ENCODE results near the gene RANBP3. TPM values are rescaled to one million over a fixed set of nuclear protein-coding genes. Genes with fewer than 3 reads are reported as not detected.

The RANBP3 gene
- total and polyA plus RNA-seq, 8 donors: 64.6 to 91.9 (median 77.1) TPM

DNA sequence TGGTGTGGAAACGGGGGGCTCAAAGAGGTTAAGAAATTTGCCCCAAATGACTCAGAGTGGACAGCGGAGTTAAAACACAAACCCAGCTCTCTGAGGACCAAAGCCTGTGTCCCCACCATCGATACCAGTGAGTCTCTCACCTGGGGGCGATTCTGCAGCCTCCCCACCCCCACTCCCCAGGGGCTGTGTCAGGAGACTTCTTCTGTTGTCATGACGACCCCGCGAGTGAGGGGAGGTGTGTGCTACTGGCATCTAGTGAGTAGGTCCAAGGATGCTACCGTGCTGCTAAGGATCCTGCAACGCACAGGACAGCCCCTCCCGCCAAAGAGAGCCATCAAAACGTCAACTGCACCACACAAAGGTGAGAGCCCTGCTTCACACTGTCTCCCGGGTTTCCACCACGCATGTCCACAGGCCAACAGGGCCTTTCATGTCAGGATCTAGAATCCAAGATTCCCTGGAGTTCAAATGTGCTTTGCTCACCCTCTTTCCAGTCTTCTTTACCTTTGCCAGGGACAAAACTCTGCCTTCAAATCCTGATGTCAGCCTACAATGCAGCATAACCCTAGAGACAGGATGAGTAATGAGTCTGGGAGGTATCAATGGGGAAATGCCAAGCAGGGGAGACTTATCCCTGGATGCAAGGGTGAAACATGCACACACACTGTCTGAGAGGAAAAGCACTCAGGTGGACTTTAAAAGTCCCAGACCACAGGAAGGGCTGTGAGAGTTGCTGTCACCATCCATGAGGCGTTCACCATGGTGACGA is 3.9 kb downstream of the RANBP3 start:
- Histone ChIP-seq H3K4me1 (peaks cover 28 to 70% of the 10 kb centered on the region in 2 donors), H3K36me3 (peaks cover 0 to 24% of the 10 kb centered on the region in 2 donors), H3K4me3 (no peak overlapping the region), H3K27me3 (no peaks in the 10 kb centered on the region), H3K27ac (no peak overlapping the region), H3K9me3 (no peaks in the 10 kb centered on the region)
- ATAC-seq: no peak
- intact Hi-C loops (cut with DNase I): no loop called here
- TF ChIP-seq, protein P1, sequence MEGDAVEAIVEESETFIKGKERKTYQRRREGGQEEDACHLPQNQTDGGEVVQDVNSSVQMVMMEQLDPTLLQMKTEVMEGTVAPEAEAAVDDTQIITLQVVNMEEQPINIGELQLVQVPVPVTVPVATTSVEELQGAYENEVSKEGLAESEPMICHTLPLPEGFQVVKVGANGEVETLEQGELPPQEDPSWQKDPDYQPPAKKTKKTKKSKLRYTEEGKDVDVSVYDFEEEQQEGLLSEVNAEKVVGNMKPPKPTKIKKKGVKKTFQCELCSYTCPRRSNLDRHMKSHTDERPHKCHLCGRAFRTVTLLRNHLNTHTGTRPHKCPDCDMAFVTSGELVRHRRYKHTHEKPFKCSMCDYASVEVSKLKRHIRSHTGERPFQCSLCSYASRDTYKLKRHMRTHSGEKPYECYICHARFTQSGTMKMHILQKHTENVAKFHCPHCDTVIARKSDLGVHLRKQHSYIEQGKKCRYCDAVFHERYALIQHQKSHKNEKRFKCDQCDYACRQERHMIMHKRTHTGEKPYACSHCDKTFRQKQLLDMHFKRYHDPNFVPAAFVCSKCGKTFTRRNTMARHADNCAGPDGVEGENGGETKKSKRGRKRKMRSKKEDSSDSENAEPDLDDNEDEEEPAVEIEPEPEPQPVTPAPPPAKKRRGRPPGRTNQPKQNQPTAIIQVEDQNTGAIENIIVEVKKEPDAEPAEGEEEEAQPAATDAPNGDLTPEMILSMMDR (IDR thresholded peaks at IDR 0.05): no peak
- no peak for DNase-seq

DNA sequence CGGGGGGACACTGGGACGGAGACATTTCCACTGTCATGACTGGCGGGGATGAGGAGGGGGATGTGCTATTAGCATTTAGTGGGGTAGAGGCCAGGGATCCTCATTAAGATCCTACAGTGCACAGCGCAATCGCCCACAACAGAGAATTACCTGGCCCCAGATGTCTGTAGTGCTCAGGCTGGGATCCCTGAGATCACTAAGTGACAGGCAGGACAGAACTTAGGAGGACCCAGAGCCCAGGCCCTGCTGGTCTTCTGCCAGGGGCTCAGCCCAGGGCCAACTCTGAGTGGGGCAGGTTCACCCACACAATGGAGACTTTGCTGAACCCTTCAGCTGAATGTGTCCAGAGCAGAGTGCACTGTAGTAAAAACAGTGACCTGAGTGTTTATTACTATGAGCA is 4.6 kb downstream of the RANBP3 start:
- TF ChIP-seq, protein P1 (IDR thresholded peaks at IDR 0.05): no peak
- Histone ChIP-seq H3K27ac (no peak overlapping the region), H3K9me3 (no peaks in the 10 kb centered on the region), H3K36me3 (peaks cover 0 to 24% of the 10 kb centered on the region in 2 donors), H3K27me3 (no peaks in the 10 kb centered on the region), H3K4me3 (no peak overlapping the region), H3K4me1 (peaks cover 30 to 70% of the 10 kb centered on the region in 2 donors)
- ATAC-seq (no peak), DNase-seq (no peak)
- intact Hi-C loops (cut with DNase I): no loop called here

DNA sequence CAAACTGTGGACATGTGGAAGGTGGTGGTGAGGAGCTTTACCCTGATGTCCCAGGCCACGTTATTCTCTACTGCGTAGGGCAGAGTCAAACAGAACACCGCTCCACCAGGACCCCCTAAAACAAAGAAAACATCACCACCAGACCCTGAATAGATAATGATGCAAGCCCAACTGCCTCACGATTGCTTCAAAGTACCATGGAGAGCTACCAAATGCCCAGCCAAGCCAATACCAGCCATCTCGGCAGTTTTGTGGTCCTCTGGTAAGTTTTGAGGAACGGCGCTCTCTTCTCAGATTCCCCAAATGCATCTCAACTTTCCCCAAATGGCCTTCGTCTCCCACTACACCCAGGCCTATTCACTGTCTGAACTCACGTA is 5.6 kb downstream of the RANBP3 start:
- Histone ChIP-seq H3K9me3 (no peaks in the 10 kb centered on the region), H3K4me3 (no peak overlapping the region), H3K4me1 (peaks cover 41 to 80% of the 10 kb centered on the region in 2 donors), H3K27ac (no peak overlapping the region), H3K27me3 (no peaks in the 10 kb centered on the region), H3K36me3 (peaks cover 0 to 24% of the 10 kb centered on the region in 2 donors)
- intact Hi-C loops (cut with DNase I): no loop called here
- ATAC-seq (no peak), DNase-seq (no peak)
- TF ChIP-seq, protein P1 (IDR thresholded peaks at IDR 0.05): no peak

DNA sequence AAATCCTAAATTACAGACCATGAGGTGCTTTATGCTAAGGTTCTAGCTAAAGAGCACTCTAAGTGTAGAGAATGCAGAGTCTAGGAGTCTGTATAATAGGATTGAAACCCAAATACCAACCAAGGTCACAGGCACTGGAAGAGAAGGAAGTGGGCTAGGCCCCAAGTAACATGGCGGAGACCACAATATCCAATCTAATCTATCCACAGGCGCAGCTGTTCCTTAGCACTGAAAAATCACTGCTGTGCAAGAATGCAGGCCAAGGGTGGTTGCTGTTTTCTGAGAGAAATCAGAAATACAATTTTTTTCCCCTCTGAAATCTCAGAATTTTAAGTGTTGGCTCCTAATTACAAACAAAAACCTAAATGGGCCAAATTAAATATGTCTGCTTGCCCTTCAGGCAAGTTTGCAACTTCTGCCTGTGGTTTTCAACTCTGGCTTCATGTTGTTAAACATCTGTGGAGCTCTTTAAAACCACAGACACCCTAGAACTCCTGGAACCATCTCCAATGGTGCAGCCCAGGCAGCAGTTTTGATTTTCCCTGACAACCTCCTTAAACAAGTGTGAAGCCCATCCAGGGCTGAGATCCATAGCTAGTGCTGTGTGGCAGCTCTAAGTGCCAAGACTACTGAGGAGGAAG is 6.1 kb downstream of the RANBP3 start:
- Histone ChIP-seq H3K4me1 (peaks cover 43 to 80% of the 10 kb centered on the region in 2 donors), H3K27ac (no peak overlapping the region), H3K4me3 (no peak overlapping the region), H3K27me3 (no peaks in the 10 kb centered on the region), H3K9me3 (no peaks in the 10 kb centered on the region), H3K36me3 (peaks cover 0 to 24% of the 10 kb centered on the region in 2 donors)
- TF ChIP-seq, protein P1 (IDR thresholded peaks at IDR 0.05): no peak
- no peak for ATAC-seq
- intact Hi-C loops (cut with DNase I): no loop called here
- no peak for DNase-seq

DNA sequence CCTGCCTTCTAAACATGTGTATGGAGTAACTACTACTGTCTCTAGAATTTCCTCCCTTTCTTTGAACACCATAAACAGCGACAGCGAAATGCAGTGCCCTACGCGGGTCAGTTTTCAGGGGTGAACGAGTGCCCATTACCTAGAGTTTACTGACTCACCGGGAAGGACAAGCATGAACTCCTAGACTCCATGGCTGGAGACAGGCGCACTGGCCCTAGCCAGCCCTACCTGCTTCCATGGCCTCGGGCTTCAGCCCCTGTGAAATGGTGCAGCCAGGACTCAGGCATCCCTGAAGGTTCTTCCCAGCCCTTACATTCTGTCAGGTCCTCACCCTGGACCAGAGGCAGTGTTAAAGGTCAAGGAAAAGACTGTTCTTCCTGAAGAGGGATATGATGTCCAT is 8.5 kb downstream of the RANBP3 start:
- no peak overlapping the region for H3K4me3 ChIP-seq
- intact Hi-C loops (cut with DNase I): no loop called here
- peak overlapping the region in 1 of 2 donors; percentile 92 for H3K27ac ChIP-seq
- no peak for DNase-seq
- peaks cover 0 to 28% of the 10 kb centered on the region in 2 donors for H3K36me3 ChIP-seq
- no peaks in the 10 kb centered on the region for H3K9me3 ChIP-seq
- ATAC-seq: no peak
- TF ChIP-seq, protein P1 (IDR thresholded peaks at IDR 0.05): no peak
- H3K4me1 ChIP-seq: peaks cover 40 to 78% of the 10 kb centered on the region in 2 donors
- no peaks in the 10 kb centered on the region for H3K27me3 ChIP-seq
